HEK293 (cell line): ENCODE results near the gene RAB5IF.
"Not testable (repeated sequence)": the region's sequence is repeated elsewhere in the genome, so short reads cannot be mapped to it uniquely, and the experiment has no call there.

Experiments used
- GLIS2 ChIP-seq: fragments of 450-650 bp; formaldehyde crosslinking; IDR thresholded peaks from 2 replicates; pipeline ENCODE4 v1.5.1; 2016; ENCODE audit warnings: missing biosample characterization, missing genetic modification characterization
- ZNF302 ChIP-seq: fragments of 450-650 bp; formaldehyde crosslinking; IDR thresholded peaks from 2 replicates; pipeline ENCODE4 v1.5.1; 2016; ENCODE audit warnings: missing biosample characterization, missing genetic modification characterization, low read depth
- ZNF311 ChIP-seq: fragments of 450-650 bp; formaldehyde crosslinking; IDR thresholded peaks from 2 replicates; pipeline ENCODE4 v1.5.1; 2017; ENCODE audit warnings: missing biosample characterization, missing genetic modification characterization, borderline replicate concordance
- ZNF354C ChIP-seq: fragments of 450-650 bp; formaldehyde crosslinking; IDR thresholded peaks from 2 replicates; pipeline ENCODE4 v1.5.1; 2016; ENCODE audit warnings: missing biosample characterization, missing genetic modification characterization, low read depth, borderline replicate concordance
- ZNF600 ChIP-seq: fragments of 450-650 bp; formaldehyde crosslinking; IDR thresholded peaks from 2 replicates; pipeline ENCODE4 v1.5.1; 2016; ENCODE audit warnings: missing biosample characterization, missing genetic modification characterization
- ZNF830 ChIP-seq: fragments of 450-650 bp; IDR thresholded peaks from 2 replicates; pipeline ENCODE4 v1.5.0; 2018; ENCODE audit warnings: missing biosample characterization, missing genetic modification characterization, low read depth, mild to moderate bottlenecking, moderate library complexity
- TF ChIP-seq, protein P1 (sequence below): fragments of 450-650 bp; formaldehyde crosslinking; IDR thresholded peaks from 2 replicates; pipeline ENCODE4 v1.5.1; 2016; ENCODE audit warnings: missing biosample characterization, missing genetic modification characterization

DNA sequence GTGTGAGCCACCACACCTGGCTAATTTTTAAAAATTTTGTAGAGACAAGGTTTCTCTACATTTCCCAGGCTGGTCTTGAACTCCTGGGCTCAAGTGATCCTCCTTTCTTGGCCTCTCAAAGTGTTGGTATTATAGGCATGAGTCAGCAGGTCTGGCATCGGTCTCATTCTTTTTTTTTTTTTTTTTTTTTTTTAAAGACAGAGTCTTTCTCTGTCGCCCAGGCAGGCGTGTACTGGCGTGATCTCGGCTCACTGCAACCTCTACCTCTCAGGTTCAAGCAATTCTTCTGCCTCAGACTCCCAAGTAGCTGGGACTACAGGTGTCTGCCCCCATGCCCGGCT lies 2.8 kb downstream of the RAB5IF start:
- not testable (repeated sequence) for TF ChIP-seq ZNF354C; ZNF311 (tag by site-specific recombination); ZNF302 (tag by site-specific recombination); ZNF600 (tag by site-specific recombination); ZNF830 (tag by site-specific recombination); GLIS2 (tag by site-specific recombination)
- TF ChIP-seq, protein P1, sequence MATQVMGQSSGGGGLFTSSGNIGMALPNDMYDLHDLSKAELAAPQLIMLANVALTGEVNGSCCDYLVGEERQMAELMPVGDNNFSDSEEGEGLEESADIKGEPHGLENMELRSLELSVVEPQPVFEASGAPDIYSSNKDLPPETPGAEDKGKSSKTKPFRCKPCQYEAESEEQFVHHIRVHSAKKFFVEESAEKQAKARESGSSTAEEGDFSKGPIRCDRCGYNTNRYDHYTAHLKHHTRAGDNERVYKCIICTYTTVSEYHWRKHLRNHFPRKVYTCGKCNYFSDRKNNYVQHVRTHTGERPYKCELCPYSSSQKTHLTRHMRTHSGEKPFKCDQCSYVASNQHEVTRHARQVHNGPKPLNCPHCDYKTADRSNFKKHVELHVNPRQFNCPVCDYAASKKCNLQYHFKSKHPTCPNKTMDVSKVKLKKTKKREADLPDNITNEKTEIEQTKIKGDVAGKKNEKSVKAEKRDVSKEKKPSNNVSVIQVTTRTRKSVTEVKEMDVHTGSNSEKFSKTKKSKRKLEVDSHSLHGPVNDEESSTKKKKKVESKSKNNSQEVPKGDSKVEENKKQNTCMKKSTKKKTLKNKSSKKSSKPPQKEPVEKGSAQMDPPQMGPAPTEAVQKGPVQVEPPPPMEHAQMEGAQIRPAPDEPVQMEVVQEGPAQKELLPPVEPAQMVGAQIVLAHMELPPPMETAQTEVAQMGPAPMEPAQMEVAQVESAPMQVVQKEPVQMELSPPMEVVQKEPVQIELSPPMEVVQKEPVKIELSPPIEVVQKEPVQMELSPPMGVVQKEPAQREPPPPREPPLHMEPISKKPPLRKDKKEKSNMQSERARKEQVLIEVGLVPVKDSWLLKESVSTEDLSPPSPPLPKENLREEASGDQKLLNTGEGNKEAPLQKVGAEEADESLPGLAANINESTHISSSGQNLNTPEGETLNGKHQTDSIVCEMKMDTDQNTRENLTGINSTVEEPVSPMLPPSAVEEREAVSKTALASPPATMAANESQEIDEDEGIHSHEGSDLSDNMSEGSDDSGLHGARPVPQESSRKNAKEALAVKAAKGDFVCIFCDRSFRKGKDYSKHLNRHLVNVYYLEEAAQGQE, result not testable (repeated sequence)
